Measurements from ENCODE around the gene ETS1.

The ETS1 gene

GRCh38 chr11:128593281-128593680 lies 5.9 kb upstream of the ETS1 start:
- ATAC-seq (no peak), DNase-seq (no peak)

- DNase-seq (no peak), ATAC-seq (no peak)
Observed at GRCh38 chr11:128592454-128592853, 5.1 kb upstream of the ETS1 start.

GRCh38 chr11:128590587-128590986 lies 3.2 kb upstream of the ETS1 start:
- no peak for DNase-seq
- ATAC-seq = no peak

- DNase-seq (no peak), ATAC-seq (no peak)
Observed at GRCh38 chr11:128589998-128590397, 2.6 kb upstream of the ETS1 start.

GRCh38 chr11:128588093-128588492 lies 735 bp upstream of the ETS1 start:
- ATAC-seq (no peak), DNase-seq (no peak)

- ATAC-seq = no peak
- DNase-seq = no peak
Observed at GRCh38 chr11:128586689-128587088, 669 bp downstream of the ETS1 start.

GRCh38 chr11:128585498-128586238 lies 1.7 kb downstream of the ETS1 start:
- no peak for DNase-seq
- no peak for ATAC-seq

- DNase-seq = no peak
- ATAC-seq = no peak
Observed at GRCh38 chr11:128584253-128584652, 3.1 kb downstream of the ETS1 start.

- no peak for ATAC-seq
- no peak for DNase-seq
Observed at GRCh38 chr11:128582496-128583366, 4.6 kb downstream of the ETS1 start.

GRCh38 chr11:128581561-128582272 lies 5.6 kb downstream of the ETS1 start:
- no peak for ATAC-seq

GRCh38 chr11:128580612-128581011 lies 6.7 kb downstream of the ETS1 start:
- ATAC-seq (peak; percentile 38), DNase-seq (no peak)

More at GRCh38 chr11:128581561-128582272, 5.6 kb downstream of the ETS1 start:
- DNase-seq = no peak

- peak; percentile 93 for ATAC-seq
- no peak for DNase-seq
Observed at GRCh38 chr11:128579798-128580504, 7.4 kb downstream of the ETS1 start.

- no peak for ATAC-seq
Observed at GRCh38 chr11:128576555-128576954, 10.8 kb downstream of the ETS1 start.

GRCh38 chr11:128575961-128576350 lies 11.4 kb downstream of the ETS1 start:
- no peak for ATAC-seq
- DNase-seq = no peak

More at GRCh38 chr11:128576555-128576954, 10.8 kb downstream of the ETS1 start:
- no peak for DNase-seq

- no peak for ATAC-seq
- no peak for DNase-seq
Observed at GRCh38 chr11:128575174-128575960, 12.0 kb downstream of the ETS1 start.

- DNase-seq (no peak), ATAC-seq (peak; percentile 83)
Observed at GRCh38 chr11:128574576-128575011, 12.8 kb downstream of the ETS1 start.

GRCh38 chr11:128573638-128574037 lies 13.7 kb downstream of the ETS1 start:
- ATAC-seq (no peak), DNase-seq (no peak)

GRCh38 chr11:128572965-128573364 lies 14.4 kb downstream of the ETS1 start:
- ATAC-seq (no peak), DNase-seq (no peak)

GRCh38 chr11:128570632-128571031 lies 16.7 kb downstream of the ETS1 start:
- ATAC-seq (no peak), DNase-seq (no peak)

- DNase-seq (no peak), ATAC-seq (no peak)
Observed at GRCh38 chr11:128569291-128569690, 18.1 kb downstream of the ETS1 start.

GRCh38 chr11:128568166-128568778 lies 19.1 kb downstream of the ETS1 start:
- peak; percentile 85 for ATAC-seq

More at GRCh38 chr11:128568166-128568778, 19.1 kb downstream of the ETS1 start:
- DNase-seq = peak; percentile 51

Data from stimulated activated naive CD8-positive, alpha-beta T cell treated with anti-CD3 and anti-CD28 coated beads, Interleukin-15, Interleukin-2, amounts not matched to agents 100 U/mL and 50 U/mL, for 24 hours (primary cell).